IMR-90 (cell line): ENCODE results near the gene CERK. TPM values are rescaled to one million over a fixed set of nuclear protein-coding genes. Genes with fewer than 3 reads are reported as not detected.
A peak's percentile ranks its signal among the peaks of the same experiment; 100 is the strongest.

ENCODE experiments used
- ATAC-seq: fragments of 200-7000 bp; cut with Tn5 transposase; 2 replicates; pipeline ENCODE4 v1.9.1; 2020; ENCODE audit warnings: low read depth, mild to moderate bottlenecking, moderate library complexity
- BruUV-seq: library from RNA; stranded (reverse); fragments of 400-500 nt; replicated peaks from 2 replicates; lab custom pipeline; 2021; lab: Mats Ljungman, UMichigan
- CTCF ChIA-PET: fragments of 300-600 bp; formaldehyde crosslinking; extraction: SDS; loops from one replicate; lab custom pipeline; 2021; ENCODE audit warnings: antibody characterized with exemption; lab: Yijun Ruan, JAX
- POLR2A ChIA-PET: fragments of 300-600 bp; sonication (Branson Sonifier 250); formaldehyde crosslinking; loops from one replicate; lab custom pipeline; 2022; ENCODE audit warnings: antibody characterized with exemption; ENCODE audit not compliant: unreplicated experiment; lab: Charles Lee
- DNase-seq: peaks from one replicate; pipeline ENCODE4 v3.0.0; 2013
- H2AFZ ChIP-seq: replicated peaks from 2 replicates; pipeline ENCODE3; 2013; ENCODE audit warnings: low read length, mild to moderate bottlenecking; ENCODE audit not compliant: poor library complexity
- H2AK5ac ChIP-seq: 2 replicates; pipeline ENCODE4 v1.6.1; 2013; ENCODE audit warnings: low read depth, low read length, inconsistent platforms
- H2AK9ac ChIP-seq: replicated peaks from 2 replicates; pipeline ENCODE3; 2013; ENCODE audit warnings: mild to moderate bottlenecking, low read depth, low read length, moderate library complexity; ENCODE audit not compliant: poor library complexity
- H2BK120ac ChIP-seq: 2 replicates; pipeline ENCODE4 v1.6.1; 2013; ENCODE audit warnings: low read depth, low read length, inconsistent platforms
- H2BK15ac ChIP-seq: 3 replicates; pipeline ENCODE4 v1.6.1; 2013; ENCODE audit warnings: low read depth, low read length, inconsistent platforms
- H2BK20ac ChIP-seq: 2 replicates; pipeline ENCODE4 v1.6.1; 2013; ENCODE audit warnings: low read depth, mild to moderate bottlenecking, inconsistent platforms, low read length, moderate library complexity
- H2BK5ac ChIP-seq: 2 replicates; pipeline ENCODE4 v1.6.1; 2013; ENCODE audit warnings: mild to moderate bottlenecking, low read depth, low read length, inconsistent platforms; ENCODE audit not compliant: poor library complexity, severe bottlenecking
- H3K14ac ChIP-seq: replicated peaks from 2 replicates; pipeline ENCODE4 v1.6.1; 2013; ENCODE audit warnings: low read depth, low read length, inconsistent platforms
- H3K18ac ChIP-seq: 2 replicates; pipeline ENCODE4 v1.6.1; 2013; ENCODE audit warnings: low read depth, low read length, control low read depth
- H3K23ac ChIP-seq: 2 replicates; pipeline ENCODE4 v1.6.1; 2013; ENCODE audit warnings: low read depth, low read length, inconsistent platforms
- H3K27ac ChIP-seq: 2 replicates; pipeline ENCODE4 v1.5.1; 2013; ENCODE audit warnings: mild to moderate bottlenecking, control low read depth, low read length; ENCODE audit not compliant: insufficient read depth
- H3K27me3 ChIP-seq: 2 replicates; pipeline ENCODE4 v1.6.1; 2013; ENCODE audit warnings: low read length; ENCODE audit not compliant: control insufficient read depth, insufficient read depth
- H3K36me3 ChIP-seq: 2 replicates; pipeline ENCODE4 v1.6.1; 2013; ENCODE audit warnings: low read length, mixed read lengths; ENCODE audit not compliant: control insufficient read depth, insufficient read depth
- H3K4ac ChIP-seq: 2 replicates; pipeline ENCODE4 v1.6.1; 2013; ENCODE audit warnings: low read depth, low read length, inconsistent platforms
- H3K4me1 ChIP-seq: 2 replicates; pipeline ENCODE4 v1.6.1; 2013; ENCODE audit warnings: low read length, mixed read lengths; ENCODE audit not compliant: control insufficient read depth, insufficient read depth
- H3K4me2 ChIP-seq: 2 replicates; pipeline ENCODE4 v1.6.1; 2013; ENCODE audit warnings: low read depth, mild to moderate bottlenecking, control low read depth, low read length, moderate library complexity
- H3K4me3 ChIP-seq: 2 replicates; pipeline ENCODE4 v1.5.1; 2013; ENCODE audit warnings: low read depth, mild to moderate bottlenecking, control low read depth, low read length, moderate library complexity; ENCODE audit not compliant: insufficient read depth
- H3K56ac ChIP-seq: 2 replicates; pipeline ENCODE4 v1.6.1; 2013; ENCODE audit warnings: low read length, inconsistent platforms; ENCODE audit not compliant: insufficient read depth; ENCODE audit errors: extremely low read depth
- H3K79me1 ChIP-seq, 2 experiments: 2 replicates each; pipeline ENCODE4 v1.6.1; 2013; ENCODE audit warnings: low read length in 2 of 2, inconsistent platforms in 1 of 2, low read depth in 1 of 2
- H3K9ac ChIP-seq: 2 replicates; pipeline ENCODE4 v1.6.1; 2013; ENCODE audit warnings: low read depth, low read length, control low read depth
- H3K9me1 ChIP-seq: 2 replicates; pipeline ENCODE4 v1.6.1; 2013; ENCODE audit warnings: low read length, inconsistent platforms; ENCODE audit not compliant: insufficient read depth
- H3K9me3 ChIP-seq: 2 replicates; pipeline ENCODE4 v1.6.1; 2013; ENCODE audit warnings: low read length; ENCODE audit not compliant: control insufficient read depth, insufficient read depth
- H4K20me1 ChIP-seq: 2 replicates; pipeline ENCODE4 v1.6.1; 2013; ENCODE audit warnings: low read length, inconsistent platforms; ENCODE audit not compliant: insufficient read depth
- H4K5ac ChIP-seq: 2 replicates; pipeline ENCODE4 v1.6.1; 2013; ENCODE audit warnings: mild to moderate bottlenecking, low read depth, low read length, control low read depth
- H4K8ac ChIP-seq, 2 experiments: 2 replicates each; pipeline ENCODE4 v1.6.1; 2013; ENCODE audit warnings: low read depth in 2 of 2, low read length in 2 of 2, control low read depth in 1 of 2, inconsistent platforms in 1 of 2
- H4K91ac ChIP-seq: 2 replicates; pipeline ENCODE4 v1.6.1; 2013; ENCODE audit warnings: low read depth, low read length, inconsistent platforms; ENCODE audit not compliant: insufficient read depth
- BHLHE40 ChIP-seq: fragments of 150-350 bp; IDR thresholded peaks from 2 replicates; pipeline ENCODE4 v1.6.1; 2016; ENCODE audit warnings: mild to moderate bottlenecking, low read depth, low read length
- CEBPB ChIP-seq: IDR thresholded peaks from 2 replicates; pipeline ENCODE4 v1.6.1; 2012; ENCODE audit warnings: low read depth, low read length, improper control_type of control experiment
- CHD1 ChIP-seq: IDR thresholded peaks from 2 replicates; pipeline ENCODE4 v1.6.1; 2012; ENCODE audit warnings: low read depth, low read length, improper control_type of control experiment
- FOS ChIP-seq: fragments of 150-350 bp; IDR thresholded peaks from 2 replicates; pipeline ENCODE4 v1.6.1; 2016; ENCODE audit warnings: low read depth, low read length
- MAFK ChIP-seq: IDR thresholded peaks from 2 replicates; pipeline ENCODE4 v1.6.1; 2012; ENCODE audit warnings: low read depth, low read length, improper control_type of control experiment
- MAZ ChIP-seq: IDR thresholded peaks from 2 replicates; pipeline ENCODE4 v1.6.1; 2012; ENCODE audit warnings: low read depth, mild to moderate bottlenecking, low read length, improper control_type of control experiment, moderate library complexity, borderline replicate concordance
- MXI1 ChIP-seq: IDR thresholded peaks from 2 replicates; pipeline ENCODE4 v1.6.1; 2012; ENCODE audit warnings: low read depth, mild to moderate bottlenecking, low read length, moderate library complexity, borderline replicate concordance
- NFE2L2 ChIP-seq: fragments of 150-350 bp; IDR thresholded peaks from 2 replicates; pipeline ENCODE4 v1.6.1; 2016; ENCODE audit warnings: low read depth, mild to moderate bottlenecking, low read length
- POLR2A ChIP-seq: IDR thresholded peaks from 2 replicates; pipeline ENCODE4 v1.6.1; 2012; ENCODE audit warnings: mild to moderate bottlenecking, low read depth, low read length
- RAD21 ChIP-seq: IDR thresholded peaks from 2 replicates; pipeline ENCODE4 v1.6.1; 2012; ENCODE audit warnings: low read length, improper control_type of control experiment
- RCOR1 ChIP-seq: IDR thresholded peaks from 2 replicates; pipeline ENCODE4 v1.6.1; 2012; ENCODE audit warnings: mild to moderate bottlenecking, low read length, improper control_type of control experiment; ENCODE audit not compliant: insufficient replicate concordance
- RFX5 ChIP-seq: IDR thresholded peaks from 2 replicates; pipeline ENCODE4 v1.8.0; 2012; ENCODE audit warnings: low read depth, mild to moderate bottlenecking, low read length, moderate library complexity
- SMC3 ChIP-seq: fragments of 150-350 bp; IDR thresholded peaks from 2 replicates; pipeline ENCODE4 v1.6.1; 2016; ENCODE audit warnings: low read depth, mild to moderate bottlenecking, antibody characterized with exemption, low read length, moderate library complexity
- WGBS, 2 experiments: methylation state at CpG; one replicate each; pipeline versions ENCODE4 v1.1.5 to v1.1.7; 2013; ENCODE audit warnings: missing lambda C conversion rate in 2 of 2; ENCODE audit not compliant: insufficient read length in 1 of 2; ENCODE audit errors: extremely low coverage in 2 of 2; 5-methylcytosine and 5-hydroxymethylcytosine counted together
- dilution Hi-C: fragments of 300-500 bp; cut with HindIII; formaldehyde crosslinking; loops from one replicate; pipeline ENCODE4 v1.14.3; 2018; ENCODE audit warnings: low sequenced_read_pairs; ENCODE audit not compliant: unreplicated experiment
- in situ Hi-C: fragments of 300-500 bp; cut with MboI; formaldehyde crosslinking; loops from 3 replicates; pipeline ENCODE4 v1.14.3; 2019; ENCODE audit warnings: low sequenced_read_pairs, inconsistent platforms, mixed read lengths
- intact Hi-C: fragments of 100-400 bp; cut with micrococcal nuclease; formaldehyde crosslinking; loops from 2 replicates; pipeline ENCODE4 v1.10.0; 2022
- polyA plus RNA-seq, 3 experiments: library from polyadenylated mRNA; depleted of rRNA; stranded (reverse); fragments of >200 nt; gene quantifications; 2 replicates each; pipeline ENCODE4 v1.2.3, GENCODE V29; 2012; ENCODE audit warnings: low replicate concordance in 1 of 3
- total RNA-seq: library from RNA; depleted of rRNA; stranded (reverse); fragments of >200 nt; gene quantifications from 2 replicates; pipeline ENCODE4 v1.2.3, GENCODE V29; 2012
- TF ChIP-seq, protein P1 (sequence below): conservative IDR thresholded peaks from 2 replicates; pipeline ENCODE4 v1.5.1; 2012; ENCODE audit warnings: mild to moderate bottlenecking, low read depth, low read length, improper control_type of control experiment
- TF ChIP-seq, protein P2 (sequence below): fragments of 150-350 bp; IDR thresholded peaks from 2 replicates; pipeline ENCODE4 v1.6.1; 2016; ENCODE audit warnings: low read depth, mild to moderate bottlenecking, low read length, moderate library complexity, borderline replicate concordance
- TF ChIP-seq, protein P3 (sequence below): fragments of 150-350 bp; IDR thresholded peaks from 2 replicates; pipeline ENCODE4 v1.6.1; 2017; ENCODE audit warnings: mild to moderate bottlenecking, antibody characterized with exemption, low read length, low read depth

The CERK gene
- total and polyA plus RNA-seq, 2 of the 4 experiments (the other 2 are of a cell fraction): 25.3 to 38.7 TPM

DNA sequence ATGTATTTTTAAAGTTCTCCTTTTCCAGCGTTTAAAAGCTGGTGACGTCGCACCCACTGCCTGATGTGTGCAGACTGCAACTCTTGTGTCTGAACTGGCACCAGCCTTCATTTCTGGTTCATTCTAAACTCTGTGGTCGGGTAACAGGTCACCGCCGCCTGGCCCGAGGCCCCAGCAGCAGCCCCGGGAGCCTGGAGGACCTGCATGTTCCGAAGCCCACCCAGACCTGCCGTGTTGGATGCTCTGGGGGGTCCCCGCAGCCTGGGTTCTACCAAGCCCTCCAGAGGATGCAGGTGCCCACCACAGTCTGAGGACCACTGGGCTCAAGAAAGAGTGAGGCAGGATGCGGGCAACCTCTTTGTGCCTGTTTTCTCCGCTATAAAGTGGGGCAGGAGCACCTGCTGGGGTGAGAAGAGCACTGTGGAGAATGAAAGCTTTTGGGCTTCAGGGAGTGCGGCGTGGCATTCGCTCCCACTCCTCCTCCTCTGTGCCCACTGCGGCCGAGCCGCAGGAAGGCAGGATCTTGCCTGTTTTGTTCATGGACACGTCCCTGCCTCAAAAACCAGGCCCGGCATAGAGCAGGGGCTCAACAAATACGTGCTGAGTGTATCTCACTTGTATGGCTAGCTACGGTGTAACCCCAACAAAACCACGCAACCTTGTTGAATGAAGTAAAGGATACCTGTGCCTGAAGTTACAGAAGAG lies 40.1 kb downstream of the CERK start:
- ChIA-PET CTCF (no interaction called here), POLR2A (interaction anchor here (0.6 kb wide), 1 partner anchor 36 kb away, joined by 3 read pairs; no protein-coding TSS in a partner anchor)
- Histone ChIP-seq H2BK20ac (no peak overlapping the region), H2AFZ (no peak overlapping the region), H3K27ac (no peak overlapping the region), H3K4ac (no peak overlapping the region), H3K27me3 (no peaks in the 10 kb centered on the region), H3K9me1 (no peaks in the 10 kb centered on the region), H4K5ac (no peak overlapping the region), H2BK5ac (no peak overlapping the region), H3K4me3 (no peak overlapping the region), H2AK9ac (no peak overlapping the region), H3K9ac (no peak overlapping the region), H3K18ac (no peak overlapping the region), H3K23ac (no peak overlapping the region), H2BK15ac (no peak overlapping the region), H3K14ac (no peak overlapping the region), H3K79me1 (peaks cover 0 to 9% of the 10 kb centered on the region in 2 experiments; a peak in 1 of 4 replicates), H4K8ac (no peak overlapping the region), H3K36me3 (peaks cover 77% of the 10 kb centered on the region), H3K4me2 (no peak overlapping the region), H4K20me1 (peaks cover 6% of the 10 kb centered on the region; the same call in 1 of the 2 replicates), H2AK5ac (no peak overlapping the region), H3K56ac (no peak overlapping the region), H3K4me1 (no peaks in the 10 kb centered on the region), H3K9me3 (no peaks in the 10 kb centered on the region), H4K91ac (no peak overlapping the region), H2BK120ac (no peak overlapping the region)
- dilution Hi-C loops: no loop called here
- DNase-seq: no peak
- TF ChIP-seq, protein P1, sequence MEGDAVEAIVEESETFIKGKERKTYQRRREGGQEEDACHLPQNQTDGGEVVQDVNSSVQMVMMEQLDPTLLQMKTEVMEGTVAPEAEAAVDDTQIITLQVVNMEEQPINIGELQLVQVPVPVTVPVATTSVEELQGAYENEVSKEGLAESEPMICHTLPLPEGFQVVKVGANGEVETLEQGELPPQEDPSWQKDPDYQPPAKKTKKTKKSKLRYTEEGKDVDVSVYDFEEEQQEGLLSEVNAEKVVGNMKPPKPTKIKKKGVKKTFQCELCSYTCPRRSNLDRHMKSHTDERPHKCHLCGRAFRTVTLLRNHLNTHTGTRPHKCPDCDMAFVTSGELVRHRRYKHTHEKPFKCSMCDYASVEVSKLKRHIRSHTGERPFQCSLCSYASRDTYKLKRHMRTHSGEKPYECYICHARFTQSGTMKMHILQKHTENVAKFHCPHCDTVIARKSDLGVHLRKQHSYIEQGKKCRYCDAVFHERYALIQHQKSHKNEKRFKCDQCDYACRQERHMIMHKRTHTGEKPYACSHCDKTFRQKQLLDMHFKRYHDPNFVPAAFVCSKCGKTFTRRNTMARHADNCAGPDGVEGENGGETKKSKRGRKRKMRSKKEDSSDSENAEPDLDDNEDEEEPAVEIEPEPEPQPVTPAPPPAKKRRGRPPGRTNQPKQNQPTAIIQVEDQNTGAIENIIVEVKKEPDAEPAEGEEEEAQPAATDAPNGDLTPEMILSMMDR: no peak
- TF ChIP-seq RAD21 (no peak), MXI1 (no peak), BHLHE40 (no peak), MAFK (no peak), CHD1 (no peak), RCOR1 (no peak), POLR2A (no peak), RFX5 (no peak), MAZ (no peak), SMC3 (no peak), FOS (no peak), CEBPB (no peak), NFE2L2 (no peak)
- TF ChIP-seq, protein P2, sequence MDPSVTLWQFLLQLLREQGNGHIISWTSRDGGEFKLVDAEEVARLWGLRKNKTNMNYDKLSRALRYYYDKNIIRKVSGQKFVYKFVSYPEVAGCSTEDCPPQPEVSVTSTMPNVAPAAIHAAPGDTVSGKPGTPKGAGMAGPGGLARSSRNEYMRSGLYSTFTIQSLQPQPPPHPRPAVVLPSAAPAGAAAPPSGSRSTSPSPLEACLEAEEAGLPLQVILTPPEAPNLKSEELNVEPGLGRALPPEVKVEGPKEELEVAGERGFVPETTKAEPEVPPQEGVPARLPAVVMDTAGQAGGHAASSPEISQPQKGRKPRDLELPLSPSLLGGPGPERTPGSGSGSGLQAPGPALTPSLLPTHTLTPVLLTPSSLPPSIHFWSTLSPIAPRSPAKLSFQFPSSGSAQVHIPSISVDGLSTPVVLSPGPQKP: no peak
- TF ChIP-seq, protein P3, sequence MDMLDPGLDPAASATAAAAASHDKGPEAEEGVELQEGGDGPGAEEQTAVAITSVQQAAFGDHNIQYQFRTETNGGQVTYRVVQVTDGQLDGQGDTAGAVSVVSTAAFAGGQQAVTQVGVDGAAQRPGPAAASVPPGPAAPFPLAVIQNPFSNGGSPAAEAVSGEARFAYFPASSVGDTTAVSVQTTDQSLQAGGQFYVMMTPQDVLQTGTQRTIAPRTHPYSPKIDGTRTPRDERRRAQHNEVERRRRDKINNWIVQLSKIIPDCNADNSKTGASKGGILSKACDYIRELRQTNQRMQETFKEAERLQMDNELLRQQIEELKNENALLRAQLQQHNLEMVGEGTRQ: no peak
- intact Hi-C loops: no loop called here
- ATAC-seq: no peak
- in situ Hi-C loops: no loop called here
- TSS peak; percentile 54 for BruUV-seq
- 100% methylated on average over 3 of the region's 24 CpGs; no CpG with 5 or more reads in 1 of the 2 experiments for WGBS, 2 experiments
